Muscle of leg (tissue), 11 donors: ENCODE results near the gene CROT. TPM values are rescaled to one million over a fixed set of nuclear protein-coding genes. Genes with fewer than 3 reads are reported as not detected.
A peak's percentile ranks its signal among the peaks of the same experiment; 100 is the strongest.

Source experiments
- DNase-seq: peaks from one replicate; pipeline ENCODE4 v3.0.0; 2013
- H3K27ac ChIP-seq: one replicate; pipeline ENCODE4 v1.5.1; 2013; ENCODE audit warnings: mild to moderate bottlenecking, low read length, control low read depth
- H3K27me3 ChIP-seq: one replicate; pipeline ENCODE4 v1.6.1; 2013; ENCODE audit warnings: low read length; ENCODE audit not compliant: control insufficient read depth, insufficient read depth
- H3K36me3 ChIP-seq: one replicate; pipeline ENCODE4 v1.6.1; 2013; ENCODE audit warnings: low read length; ENCODE audit not compliant: control insufficient read depth, insufficient read depth
- H3K4me1 ChIP-seq: one replicate; pipeline ENCODE4 v1.6.1; 2013; ENCODE audit warnings: low read length; ENCODE audit not compliant: control insufficient read depth, insufficient read depth
- H3K4me3 ChIP-seq: one replicate; pipeline ENCODE4 v1.5.1; 2013; ENCODE audit warnings: low read length, control low read depth
- H3K9me3 ChIP-seq: replicated peaks from 2 replicates; pipeline ENCODE4 v1.6.1; 2013; ENCODE audit warnings: low read depth, low read length; ENCODE audit not compliant: control insufficient read depth
- WGBS: methylation state at CpG from one replicate; pipeline ENCODE4 v1.1.5; 2013; ENCODE audit warnings: missing lambda C conversion rate; ENCODE audit not compliant: insufficient coverage; 5-methylcytosine and 5-hydroxymethylcytosine counted together
- polyA plus RNA-seq, 8 donors: library from polyadenylated mRNA; unstranded; fragments of 120-200 nt; gene quantifications; one replicate each; pipeline versions ENCODE4 v1.2.1 to v1.2.3, GENCODE V29; 2013; ENCODE audit warnings: inconsistent platforms in 1 of 8, low replicate concordance in 1 of 8; ENCODE audit not compliant: insufficient read length in 8 of 8, insufficient read depth in 1 of 8
- total RNA-seq: library from RNA; stranded (reverse); fragments of 120-200 nt; gene quantifications from one replicate; pipeline ENCODE4 v1.2.4, GENCODE V29; 2013

Gene CROT
- total and polyA plus RNA-seq, 9 donors, result 7.3 to 14.7 (median 9.5) TPM

DNA sequence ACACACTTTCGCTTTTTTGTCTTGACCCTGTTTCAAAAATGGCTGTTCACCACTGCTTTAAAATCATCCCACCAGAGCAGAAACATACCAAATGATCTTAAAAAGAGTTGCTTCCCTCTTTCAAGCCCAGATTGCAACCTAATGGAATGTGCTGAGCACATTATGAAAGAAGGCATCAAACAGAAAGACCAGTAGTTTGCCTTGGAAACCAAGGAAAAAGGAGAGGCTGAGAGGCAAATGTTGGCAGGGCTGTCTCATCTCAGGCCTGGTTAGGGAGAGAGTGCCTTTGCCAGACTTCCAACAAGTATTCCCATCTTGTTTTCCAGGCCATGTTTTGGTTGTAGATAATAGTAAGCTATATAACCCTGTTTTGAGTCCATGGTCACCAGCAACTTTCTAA is 65.7 kb downstream of the CROT start:
- WGBS, result no CpG with 5 or more reads among the region's 1 CpG
- Histone ChIP-seq H3K27me3 (no peaks in the 10 kb centered on the region), H3K27ac (no peak overlapping the region), H3K4me1 (no peaks in the 10 kb centered on the region), H3K4me3 (no peak overlapping the region), H3K36me3 (no peaks in the 10 kb centered on the region), H3K9me3 (no peaks in the 10 kb centered on the region)
- DNase-seq, result peak; percentile 13

DNA sequence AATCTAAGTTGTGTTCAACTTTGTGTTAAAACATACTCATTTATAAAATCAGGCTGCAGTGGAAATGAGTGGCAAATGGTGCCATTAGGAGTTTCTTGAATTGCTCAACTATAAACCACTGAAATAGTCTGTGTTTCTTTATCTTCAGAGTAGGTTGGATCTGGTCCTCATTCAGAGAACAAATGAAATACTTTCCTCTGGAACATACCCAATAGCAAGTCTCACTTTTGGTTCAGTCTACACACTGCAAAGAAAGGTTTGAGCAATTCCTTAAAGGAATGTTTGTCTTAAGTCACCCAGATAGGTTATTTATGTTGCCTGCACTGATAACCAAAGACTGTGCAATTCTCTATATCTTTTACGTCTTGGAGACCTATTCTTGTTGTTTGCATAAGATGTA is 67.6 kb downstream of the CROT start:
- H3K27ac ChIP-seq, result no peak overlapping the region
- no peaks in the 10 kb centered on the region for H3K9me3 ChIP-seq
- WGBS, result no CpG with 5 or more reads among the region's 1 CpG

DNA sequence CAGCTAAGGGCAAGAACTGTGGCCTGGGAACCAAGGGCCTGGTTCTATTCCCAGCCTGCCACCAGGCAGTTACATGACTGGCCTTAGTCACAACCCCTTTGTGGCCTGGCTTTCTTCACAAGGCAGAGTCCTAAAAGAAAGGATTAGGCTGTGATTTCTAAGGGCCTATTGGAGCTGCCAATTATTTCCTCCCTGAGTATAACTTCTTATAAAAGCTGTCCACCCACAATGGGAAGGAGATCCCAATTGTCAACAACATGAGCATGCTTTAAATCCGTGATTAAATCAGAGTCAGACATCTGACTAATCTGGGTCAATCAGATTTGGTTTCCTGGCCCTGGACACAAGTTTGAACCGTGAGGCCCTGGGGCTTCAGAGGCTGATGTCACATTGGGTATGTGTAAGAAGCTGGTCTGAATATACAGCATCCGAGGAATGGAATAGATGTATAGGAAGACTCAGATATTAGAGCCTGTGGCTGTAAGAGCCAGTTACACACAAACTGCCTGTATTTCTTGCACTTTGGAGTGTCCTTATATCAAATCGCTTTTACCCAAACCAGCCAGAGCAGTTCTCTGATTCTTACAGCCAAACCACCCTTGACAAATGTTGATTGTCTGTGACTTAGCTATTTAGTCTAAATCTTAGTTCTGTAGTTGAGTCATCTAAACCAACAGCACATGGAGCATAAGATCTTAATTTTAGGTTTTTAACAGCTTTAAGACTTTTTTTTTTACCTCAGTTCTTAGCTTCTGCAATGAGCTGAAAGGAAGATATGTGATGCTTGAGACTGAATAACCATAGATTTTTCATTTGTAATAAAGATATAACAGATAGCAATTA is 68.7 kb downstream of the CROT start:
- 49% methylated on average over 3 of the region's 4 CpGs for WGBS

More for the DNA sequence above, 67.6 kb downstream of the CROT start:
- no peaks in the 10 kb centered on the region for H3K4me1 ChIP-seq
- no peak for DNase-seq
- no peaks in the 10 kb centered on the region for H3K36me3 ChIP-seq
- no peaks in the 10 kb centered on the region for H3K27me3 ChIP-seq
- H3K4me3 ChIP-seq, result no peak overlapping the region

DNA sequence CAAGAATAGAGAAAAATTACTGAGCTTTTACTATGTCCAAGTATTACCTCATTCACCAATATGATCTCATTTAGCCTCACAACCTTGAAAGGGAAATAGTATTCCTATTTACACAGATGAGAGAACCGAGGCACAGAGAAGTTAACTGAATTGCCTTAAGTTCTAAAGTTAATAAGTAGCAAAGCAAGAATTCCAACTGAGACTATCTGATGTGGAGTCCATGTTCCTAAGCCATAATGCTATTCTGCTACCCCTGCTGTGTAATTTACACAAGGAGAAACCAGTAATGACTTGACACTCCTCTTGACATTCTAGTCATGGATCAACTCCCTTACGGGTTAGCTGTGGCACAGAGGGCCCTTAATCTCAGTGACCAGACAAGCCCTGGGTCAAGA is 69.3 kb downstream of the CROT start:
- Histone ChIP-seq H3K9me3 (no peaks in the 10 kb centered on the region), H3K4me1 (no peaks in the 10 kb centered on the region), H3K27me3 (no peaks in the 10 kb centered on the region), H3K36me3 (no peaks in the 10 kb centered on the region), H3K4me3 (no peak overlapping the region), H3K27ac (no peak overlapping the region)
- no CpG with 5 or more reads among the region's 2 CpGs for WGBS
- no peak for DNase-seq

More for the DNA sequence above, 68.7 kb downstream of the CROT start:
- no peak overlapping the region for H3K4me3 ChIP-seq
- H3K4me1 ChIP-seq, result no peaks in the 10 kb centered on the region
- H3K9me3 ChIP-seq, result no peaks in the 10 kb centered on the region
- H3K27ac ChIP-seq, result no peak overlapping the region
- DNase-seq, result no peak
- no peaks in the 10 kb centered on the region for H3K36me3 ChIP-seq
- H3K27me3 ChIP-seq, result no peaks in the 10 kb centered on the region

DNA sequence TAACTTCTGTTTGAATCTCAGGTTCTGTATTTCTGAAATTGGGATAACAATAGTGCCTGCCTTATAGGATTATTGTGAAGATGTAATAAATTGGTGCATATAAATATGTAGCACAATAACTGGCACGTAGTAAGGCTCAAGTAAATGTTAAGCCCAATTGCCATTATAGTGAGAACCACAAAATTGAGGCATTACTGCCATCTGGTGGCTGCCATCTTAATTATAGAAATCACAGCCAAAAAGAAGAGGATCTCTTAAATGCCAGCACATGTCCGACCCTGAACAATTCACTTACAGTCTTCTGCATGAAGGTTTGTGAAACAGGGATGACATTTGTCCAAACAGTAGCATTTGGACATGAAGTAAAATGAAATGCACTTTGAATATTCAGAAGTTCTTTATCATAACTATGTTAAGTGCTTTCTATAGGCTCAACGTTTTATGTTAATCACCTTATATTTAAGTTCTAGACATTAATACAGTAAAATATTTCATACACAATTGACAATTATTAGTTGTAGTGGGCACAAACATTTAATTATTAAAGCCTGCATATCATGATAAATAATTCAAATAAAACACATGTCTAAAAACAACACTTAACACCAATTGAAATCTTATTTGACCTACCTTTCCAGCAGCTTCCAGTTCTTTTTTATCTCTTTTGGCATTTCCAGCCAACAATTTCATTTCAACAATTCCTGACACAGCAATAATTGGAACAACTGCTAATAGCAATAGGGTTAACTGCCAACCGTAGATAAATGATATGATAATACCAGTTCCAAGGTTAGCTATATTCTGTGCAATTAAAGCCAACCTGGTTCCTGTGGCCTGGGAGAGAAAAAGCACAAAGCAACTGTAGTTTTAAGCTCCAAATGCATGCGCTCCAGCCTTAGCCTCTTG is 71.5 kb downstream of the CROT start:
- no peaks in the 10 kb centered on the region for H3K27me3 ChIP-seq
- no peaks in the 10 kb centered on the region for H3K36me3 ChIP-seq
- H3K27ac ChIP-seq, result no peak overlapping the region
- H3K9me3 ChIP-seq, result no peaks in the 10 kb centered on the region
- no CpG with 5 or more reads among the region's 5 CpGs for WGBS
- no peak overlapping the region for H3K4me3 ChIP-seq
- no peaks in the 10 kb centered on the region for H3K4me1 ChIP-seq
- peak; percentile 75 for DNase-seq

DNA sequence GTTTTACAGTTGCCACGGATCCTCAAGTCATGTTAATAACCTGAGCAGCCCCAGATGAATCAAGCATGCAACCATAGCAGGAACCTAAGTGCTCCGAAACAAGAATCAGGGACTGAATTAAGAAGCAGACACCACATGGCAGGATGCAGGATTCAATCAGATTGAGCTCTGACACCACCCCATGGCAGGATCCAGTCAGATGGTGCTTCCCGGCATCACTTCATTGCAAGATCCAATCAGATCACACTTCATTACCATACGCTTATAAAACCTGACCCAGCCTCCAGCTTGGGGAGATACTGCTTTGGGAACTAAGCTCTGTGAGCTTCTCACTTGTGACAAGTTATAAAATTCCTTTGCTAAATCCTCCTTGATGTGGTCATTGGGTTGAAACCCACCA is 74.7 kb downstream of the CROT start:
- Histone ChIP-seq H3K4me3 (no peak overlapping the region), H3K27ac (no peak overlapping the region), H3K4me1 (no peaks in the 10 kb centered on the region), H3K36me3 (no peaks in the 10 kb centered on the region), H3K27me3 (no peaks in the 10 kb centered on the region), H3K9me3 (no peaks in the 10 kb centered on the region)
- no peak for DNase-seq
- 76% methylated on average over 2 of the region's 4 CpGs for WGBS

DNA sequence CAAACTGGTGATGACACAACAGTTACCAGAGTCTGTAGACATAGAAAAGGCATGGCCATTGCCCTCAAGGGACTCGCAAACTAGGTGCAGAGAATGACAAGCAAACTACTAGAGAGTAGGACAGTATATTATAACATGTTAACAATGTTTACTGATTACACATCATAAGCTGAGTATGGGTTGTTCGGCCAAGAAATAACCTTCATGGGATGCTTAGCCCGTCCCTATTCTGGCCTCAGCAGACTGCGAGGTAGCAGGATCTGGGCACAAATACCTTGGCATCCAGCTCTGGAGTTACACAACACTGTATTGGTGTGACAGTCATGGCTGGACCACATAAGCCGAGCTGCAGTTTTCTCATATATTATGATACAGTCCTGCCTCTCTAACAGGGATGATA is 78.6 kb downstream of the CROT start:
- Histone ChIP-seq H3K27ac (no peak overlapping the region), H3K4me1 (no peaks in the 10 kb centered on the region), H3K36me3 (no peaks in the 10 kb centered on the region), H3K9me3 (no peaks in the 10 kb centered on the region), H3K4me3 (no peak overlapping the region), H3K27me3 (no peaks in the 10 kb centered on the region)
- DNase-seq, result no peak
- 96% methylated on average over 3 of the region's 5 CpGs for WGBS

DNA sequence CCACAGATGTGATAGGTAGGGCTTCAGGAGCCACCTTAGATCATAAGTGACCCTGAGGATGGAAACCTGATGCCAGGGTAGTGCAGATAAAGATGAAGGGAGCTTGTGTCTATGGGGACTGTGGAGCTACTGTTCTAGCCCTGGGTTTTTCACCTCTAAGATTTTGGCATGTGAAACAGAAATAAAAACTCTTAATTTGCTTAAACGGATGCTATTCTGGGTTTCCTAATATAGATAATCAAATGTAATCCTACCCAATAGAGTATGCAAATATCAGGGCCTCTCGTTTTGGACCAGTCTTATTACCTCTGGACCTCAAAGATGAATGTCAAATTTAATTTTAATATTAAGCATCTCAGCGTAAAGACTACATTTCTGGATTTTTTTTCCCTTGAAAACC is 80.7 kb downstream of the CROT start:
- Histone ChIP-seq H3K9me3 (no peaks in the 10 kb centered on the region), H3K4me3 (no peak overlapping the region), H3K4me1 (no peaks in the 10 kb centered on the region), H3K36me3 (no peaks in the 10 kb centered on the region), H3K27ac (no peak overlapping the region), H3K27me3 (no peaks in the 10 kb centered on the region)
- no CpG with 5 or more reads among the region's 3 CpGs for WGBS
- DNase-seq, result no peak

DNA sequence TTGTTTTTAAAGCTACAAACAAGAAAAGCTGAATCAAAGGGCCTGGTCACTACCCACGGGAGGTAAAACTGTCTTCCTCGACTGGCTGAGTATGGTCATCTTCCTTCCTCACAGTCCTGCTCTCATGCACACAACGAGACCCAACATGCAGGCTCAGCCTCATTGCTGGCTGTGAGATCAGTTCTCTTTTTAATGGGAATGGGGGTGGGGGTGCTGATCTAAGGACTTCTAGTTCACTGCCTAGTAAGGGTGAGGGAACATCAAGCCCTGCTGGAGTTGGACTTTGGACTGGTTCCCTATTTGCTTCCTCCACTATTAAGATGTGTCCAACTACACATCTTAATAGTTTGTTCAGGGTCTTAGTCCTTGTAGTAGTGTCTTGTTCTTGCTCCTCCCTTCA is 81.8 kb downstream of the CROT start:
- WGBS, result 63% methylated on average over 1 of the region's 3 CpGs
- DNase-seq, result peak; percentile 37
- Histone ChIP-seq H3K27ac (no peak overlapping the region), H3K4me1 (no peaks in the 10 kb centered on the region), H3K36me3 (no peaks in the 10 kb centered on the region), H3K4me3 (no peak overlapping the region), H3K9me3 (no peaks in the 10 kb centered on the region), H3K27me3 (no peaks in the 10 kb centered on the region)

DNA sequence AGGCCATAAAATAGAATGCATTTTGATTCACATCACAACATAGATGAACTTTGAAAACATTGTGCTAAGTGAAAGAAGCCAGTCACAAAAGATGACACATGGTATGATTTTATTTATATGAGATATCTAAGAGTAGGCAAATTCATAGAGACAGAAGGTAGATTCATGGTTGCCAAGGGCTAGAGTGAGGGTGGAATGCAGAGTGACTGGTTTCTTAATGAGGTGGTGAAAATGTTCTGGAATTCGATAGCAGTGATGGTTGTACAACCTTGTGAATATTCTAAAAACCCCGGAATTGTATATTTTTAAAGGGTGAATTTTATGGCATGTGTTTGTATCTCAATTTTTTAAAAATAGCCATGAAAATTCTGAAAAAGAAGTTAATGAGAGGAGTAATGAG is 87.1 kb downstream of the CROT start:
- no peaks in the 10 kb centered on the region for H3K4me1 ChIP-seq
- no peaks in the 10 kb centered on the region for H3K9me3 ChIP-seq
- WGBS, result no CpG with 5 or more reads among the region's 2 CpGs
- no peak for DNase-seq
- H3K4me3 ChIP-seq, result no peak overlapping the region
- no peaks in the 10 kb centered on the region for H3K27me3 ChIP-seq
- no peak overlapping the region for H3K27ac ChIP-seq
- H3K36me3 ChIP-seq, result no peaks in the 10 kb centered on the region
